GM12891 (cell line): ENCODE measurements around the gene LZTFL1.

Experiments used
- PAX5 ChIP-seq: IDR thresholded peaks from 2 replicates; pipeline ENCODE4 v1.6.1; 2011; ENCODE audit warnings: low read length, moderate library complexity, mild to moderate bottlenecking; ENCODE audit not compliant: insufficient read depth, severe bottlenecking
- POLR2A ChIP-seq: IDR thresholded peaks from 2 replicates; pipeline ENCODE4 v1.6.1; 2011; ENCODE audit warnings: low read depth, low read length, control low read depth
- POLR2AphosphoS5 ChIP-seq: IDR thresholded peaks from 2 replicates; pipeline ENCODE4 v1.6.1; 2011; ENCODE audit warnings: low read depth, low read length, control low read depth
- SPI1 ChIP-seq: IDR thresholded peaks from 2 replicates; pipeline ENCODE4 v1.6.1; 2011; ENCODE audit warnings: low read depth, low read length, control low read depth
- TAF1 ChIP-seq: IDR thresholded peaks from 2 replicates; pipeline ENCODE4 v1.6.1; 2011; ENCODE audit warnings: low read depth, low read length, control low read depth

GRCh38 chr3:45874677-45875346, 32.9 kb upstream of the LZTFL1 start:
- no peak for TF ChIP-seq POLR2AphosphoS5
- no peak for TF ChIP-seq POLR2A
- TF ChIP-seq SPI1, result no peak
- TF ChIP-seq TAF1, result no peak
- TF ChIP-seq PAX5, result no peak
